DND-41 (cell line): ENCODE results near the gene XPNPEP1.
A peak's percentile ranks its signal among the peaks of the same experiment; 100 is the strongest.

ENCODE experiments used
- ATAC-seq: fragments of 200-7000 bp; cut with Tn5 transposase; 3 replicates; pipeline ENCODE4 v1.9.1; 2021; ENCODE audit warnings: low read depth; ENCODE audit not compliant: insufficient read depth
- DNase-seq: peaks from one replicate; pipeline ENCODE4 v3.0.0-alpha.2; 2020
- H2AFZ ChIP-seq: 2 replicates; pipeline ENCODE4 v1.6.0; 2012; ENCODE audit warnings: low read depth, low read length
- H3K27ac ChIP-seq: 2 replicates; pipeline ENCODE4 v1.5.1; 2012; ENCODE audit warnings: low read length, inconsistent platforms
- H3K27me3 ChIP-seq: fragments of 200-600 bp; sonication (generic); 2 replicates; pipeline ENCODE4 v1.6.0; 2012; ENCODE audit warnings: low read length, mild to moderate bottlenecking, inconsistent platforms; ENCODE audit not compliant: insufficient read depth, poor library complexity
- H3K36me3 ChIP-seq: 2 replicates; pipeline ENCODE4 v1.5.1; 2012; ENCODE audit warnings: low read length, inconsistent platforms; ENCODE audit not compliant: insufficient read depth
- H3K4me1 ChIP-seq: 2 replicates; pipeline ENCODE4 v1.5.1; 2012; ENCODE audit warnings: mild to moderate bottlenecking, low read length; ENCODE audit not compliant: insufficient read depth
- H3K4me2 ChIP-seq: 2 replicates; pipeline ENCODE4 v1.6.0; 2012; ENCODE audit warnings: mild to moderate bottlenecking, moderate library complexity, low read length, inconsistent platforms; ENCODE audit not compliant: insufficient read depth
- H3K4me3 ChIP-seq, 2 experiments: fragments of 200-600 bp in 1 of 2; shearing (Covaris generic) in 1 of 2; 2 replicates each; pipeline ENCODE4 v1.5.1; 2012 to 2016; ENCODE audit warnings: inconsistent platforms in 2 of 2, low read length in 2 of 2, mild to moderate bottlenecking in 2 of 2, low read depth in 1 of 2, moderate library complexity in 1 of 2
- H3K79me2 ChIP-seq: 2 replicates; pipeline ENCODE4 v1.6.0; 2012; ENCODE audit warnings: low read length, inconsistent platforms; ENCODE audit not compliant: insufficient read depth
- H3K9ac ChIP-seq: 2 replicates; pipeline ENCODE4 v1.6.0; 2012; ENCODE audit warnings: low read depth, mild to moderate bottlenecking, inconsistent platforms, low read length, moderate library complexity
- H3K9me3 ChIP-seq: 2 replicates; pipeline ENCODE4 v1.5.1; 2012; ENCODE audit warnings: low read length, moderate library complexity, mild to moderate bottlenecking, inconsistent platforms; ENCODE audit not compliant: insufficient read depth, severe bottlenecking
- H4K20me1 ChIP-seq: 2 replicates; pipeline ENCODE4 v1.6.0; 2012; ENCODE audit warnings: low read length; ENCODE audit not compliant: insufficient read depth
- EZH2 ChIP-seq: IDR thresholded peaks from 3 replicates; pipeline ENCODE4 v1.6.1; 2012; ENCODE audit warnings: borderline replicate concordance, low read depth, mild to moderate bottlenecking, moderate library complexity, low read length, inconsistent platforms; ENCODE audit not compliant: severe bottlenecking
- TF ChIP-seq, protein P1 (sequence below): IDR thresholded peaks from 2 replicates; pipeline ENCODE4 v1.5.1; 2012; ENCODE audit warnings: borderline replicate concordance, low read length, moderate library complexity, mild to moderate bottlenecking; ENCODE audit not compliant: poor library complexity, severe bottlenecking; ENCODE audit errors: extremely low read depth

The XPNPEP1 gene

DNA sequence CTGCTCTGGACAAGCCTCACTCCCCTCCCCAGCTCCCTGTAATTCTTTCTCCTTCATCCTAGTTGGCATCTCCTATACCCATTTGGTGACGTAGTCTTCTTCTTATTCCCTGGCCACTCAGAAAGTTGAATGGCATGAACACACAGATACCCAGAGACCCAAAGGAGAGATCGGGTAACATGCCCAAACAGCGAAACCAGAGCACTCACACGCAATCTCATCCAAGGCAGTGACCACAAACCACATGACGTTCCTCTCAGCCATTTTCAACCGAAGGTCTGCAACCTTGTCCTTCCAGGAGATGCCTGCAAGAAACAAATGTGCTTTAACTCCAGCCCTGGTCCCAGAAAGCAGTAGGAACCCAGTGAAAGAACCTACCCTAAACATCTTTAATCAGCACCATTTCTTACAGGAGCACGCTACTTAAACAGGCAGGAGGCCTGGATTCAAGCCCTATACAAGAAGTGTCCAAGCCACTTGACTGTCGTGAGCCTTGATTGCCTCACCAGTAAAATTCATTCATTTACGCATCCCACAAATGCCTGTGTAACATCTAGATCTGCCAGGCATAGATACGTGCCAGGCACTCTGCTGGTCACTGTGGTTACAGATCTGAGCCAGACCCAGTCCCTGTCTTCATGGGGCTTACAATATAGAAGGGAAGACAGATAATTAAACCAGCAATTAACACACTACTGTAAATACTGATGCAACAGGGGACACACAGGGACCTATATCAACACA lies 37.1 kb downstream of the XPNPEP1 start:
- Histone ChIP-seq H4K20me1 (peaks cover 4% of the 10 kb centered on the region; the same call in 1 of the 2 replicates), H3K27ac (no peak overlapping the region), H3K27me3 (no peaks in the 10 kb centered on the region), H3K4me1 (no peaks in the 10 kb centered on the region), H3K79me2 (no peaks in the 10 kb centered on the region), H3K9me3 (no peaks in the 10 kb centered on the region), H3K36me3 (peaks cover 87% of the 10 kb centered on the region), H3K9ac (no peak overlapping the region), H3K4me3 (no peak overlapping the region), H3K4me2 (no peak overlapping the region), H2AFZ (no peak overlapping the region)
- ATAC-seq = no peak
- TF ChIP-seq, protein P1, sequence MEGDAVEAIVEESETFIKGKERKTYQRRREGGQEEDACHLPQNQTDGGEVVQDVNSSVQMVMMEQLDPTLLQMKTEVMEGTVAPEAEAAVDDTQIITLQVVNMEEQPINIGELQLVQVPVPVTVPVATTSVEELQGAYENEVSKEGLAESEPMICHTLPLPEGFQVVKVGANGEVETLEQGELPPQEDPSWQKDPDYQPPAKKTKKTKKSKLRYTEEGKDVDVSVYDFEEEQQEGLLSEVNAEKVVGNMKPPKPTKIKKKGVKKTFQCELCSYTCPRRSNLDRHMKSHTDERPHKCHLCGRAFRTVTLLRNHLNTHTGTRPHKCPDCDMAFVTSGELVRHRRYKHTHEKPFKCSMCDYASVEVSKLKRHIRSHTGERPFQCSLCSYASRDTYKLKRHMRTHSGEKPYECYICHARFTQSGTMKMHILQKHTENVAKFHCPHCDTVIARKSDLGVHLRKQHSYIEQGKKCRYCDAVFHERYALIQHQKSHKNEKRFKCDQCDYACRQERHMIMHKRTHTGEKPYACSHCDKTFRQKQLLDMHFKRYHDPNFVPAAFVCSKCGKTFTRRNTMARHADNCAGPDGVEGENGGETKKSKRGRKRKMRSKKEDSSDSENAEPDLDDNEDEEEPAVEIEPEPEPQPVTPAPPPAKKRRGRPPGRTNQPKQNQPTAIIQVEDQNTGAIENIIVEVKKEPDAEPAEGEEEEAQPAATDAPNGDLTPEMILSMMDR = no peak
- no peak for TF ChIP-seq EZH2
- DNase-seq = no peak

DNA sequence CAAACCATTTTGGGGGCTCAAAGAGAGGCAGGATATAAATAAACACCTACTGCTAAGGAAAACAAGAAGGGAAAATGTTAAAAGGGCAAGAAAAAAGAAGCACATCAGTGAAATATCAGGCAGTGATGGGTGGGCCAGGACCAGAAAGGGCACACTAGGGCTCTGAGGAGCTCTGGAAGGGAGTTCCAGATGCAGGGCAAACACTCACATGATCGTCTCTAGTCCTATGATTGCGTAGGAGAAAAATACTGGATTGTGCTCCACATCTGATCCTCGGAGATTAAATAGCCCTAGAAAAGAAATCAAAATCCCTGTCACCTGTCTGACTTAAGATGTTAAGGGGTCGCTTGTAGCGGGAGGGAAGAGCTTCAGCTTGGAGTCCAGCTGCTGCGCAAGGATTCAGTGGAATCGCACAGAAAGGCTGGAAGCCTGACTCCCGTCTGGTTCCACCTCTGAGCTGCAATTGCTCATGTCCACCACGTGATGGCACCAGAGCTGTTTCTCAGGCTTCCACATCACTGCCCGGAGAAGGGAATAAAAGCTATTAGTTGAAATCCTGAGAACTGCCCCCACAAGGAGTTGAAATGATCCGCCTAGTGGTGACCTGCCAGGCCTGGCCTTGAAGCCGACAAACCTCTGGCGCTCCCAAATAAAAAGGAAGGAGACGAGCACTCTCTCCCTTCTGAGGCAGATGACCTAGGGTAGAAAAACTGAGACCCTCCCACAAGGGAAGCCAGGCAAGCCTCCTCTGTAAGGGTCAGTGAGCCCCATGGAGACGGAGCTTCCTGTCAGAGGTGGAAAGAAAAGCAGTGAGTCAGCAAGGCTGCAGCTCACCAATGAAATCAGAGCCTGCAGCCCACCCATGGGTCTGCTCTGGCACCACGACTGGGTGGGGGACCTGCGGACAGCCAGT lies 39.2 kb downstream of the XPNPEP1 start:
- Histone ChIP-seq H3K9me3 (no peaks in the 10 kb centered on the region), H3K4me2 (no peak overlapping the region), H3K36me3 (peaks cover 86% of the 10 kb centered on the region), H4K20me1 (peaks cover 4% of the 10 kb centered on the region; the same call in 1 of the 2 replicates), H3K4me3 (no peak overlapping the region), H3K27me3 (no peaks in the 10 kb centered on the region), H3K79me2 (no peaks in the 10 kb centered on the region), H3K9ac (no peak overlapping the region), H3K4me1 (no peaks in the 10 kb centered on the region), H3K27ac (no peak overlapping the region), H2AFZ (no peak overlapping the region)
- TF ChIP-seq, protein P1 = peak; percentile 93
- no peak for TF ChIP-seq EZH2
- peak; percentile 83 for ATAC-seq
- DNase-seq = peak; percentile 57

DNA sequence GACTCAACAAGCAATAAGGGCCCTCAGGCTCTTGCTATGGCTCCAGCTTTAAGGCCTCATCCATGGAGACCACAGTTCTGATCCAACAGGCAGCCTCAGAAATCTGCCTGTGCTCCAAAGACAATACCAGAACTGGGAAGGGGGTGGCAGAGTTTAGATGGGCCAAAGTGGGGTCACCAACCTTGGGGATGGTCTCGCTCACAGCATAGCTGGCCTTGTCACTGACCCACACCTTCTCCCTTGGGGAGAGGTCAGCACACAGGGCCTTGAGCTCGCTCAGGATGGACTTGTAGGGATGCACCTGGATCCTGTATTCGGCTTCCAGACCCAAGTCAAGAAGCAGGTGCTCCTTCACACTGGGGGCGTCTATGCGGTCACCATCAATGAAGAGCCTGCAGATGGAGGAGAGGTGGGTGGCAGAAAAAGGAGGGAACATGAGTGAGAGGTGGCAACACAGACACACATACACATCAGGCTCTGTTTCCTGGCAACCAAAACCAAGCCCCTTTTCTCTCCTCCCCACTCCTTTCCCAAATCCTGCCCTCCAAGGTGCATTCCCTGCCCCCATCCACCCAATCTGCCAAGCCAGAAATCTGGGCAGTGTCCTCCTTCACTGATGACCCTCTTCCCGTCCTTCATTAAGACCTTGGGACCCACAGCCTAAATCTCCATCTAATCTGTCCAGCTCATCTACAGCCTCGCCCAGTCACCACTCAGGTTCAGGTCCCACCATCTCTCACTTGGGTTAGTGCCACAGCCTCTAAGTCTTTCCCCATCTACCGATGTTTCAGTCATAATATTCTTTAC lies 40.9 kb downstream of the XPNPEP1 start:
- TF ChIP-seq, protein P1 = no peak
- TF ChIP-seq EZH2 = no peak
- Histone ChIP-seq H3K4me1 (no peaks in the 10 kb centered on the region), H4K20me1 (peaks cover 4% of the 10 kb centered on the region; the same call in 1 of the 2 replicates), H3K27me3 (no peaks in the 10 kb centered on the region), H3K27ac (no peak overlapping the region), H3K79me2 (no peaks in the 10 kb centered on the region), H3K9me3 (no peaks in the 10 kb centered on the region), H3K4me3 (no peak overlapping the region), H2AFZ (no peak overlapping the region), H3K4me2 (no peak overlapping the region), H3K9ac (no peak overlapping the region), H3K36me3 (peaks cover 79% of the 10 kb centered on the region)
- DNase-seq (no peak), ATAC-seq (no peak)
